HEK293 (cell line): ENCODE results near the gene NPY.

Experiments used
- CTCF ChIP-seq: fragments of 450-650 bp; formaldehyde crosslinking; IDR thresholded peaks from 2 replicates; pipeline ENCODE4 v1.5.1; 2016; ENCODE audit warnings: missing biosample characterization, missing genetic modification characterization
- GLI2 ChIP-seq: fragments of 450-650 bp; formaldehyde crosslinking; IDR thresholded peaks from 2 replicates; pipeline ENCODE4; 2017; ENCODE audit warnings: missing biosample characterization, missing genetic modification characterization, low read depth, borderline replicate concordance
- HOXA7 ChIP-seq: sonication (generic); formaldehyde crosslinking; IDR thresholded peaks from 2 replicates; pipeline ENCODE4 v1.8.1; 2022; ENCODE audit warnings: missing genetic modification reagents, borderline replicate concordance
- KLF1 ChIP-seq: fragments of 450-650 bp; formaldehyde crosslinking; IDR thresholded peaks from 2 replicates; pipeline ENCODE4 v1.5.1; 2016; ENCODE audit warnings: missing biosample characterization, missing genetic modification characterization
- SP2 ChIP-seq: fragments of 450-650 bp; formaldehyde crosslinking; IDR thresholded peaks from 2 replicates; pipeline ENCODE4 v1.5.1; 2016; ENCODE audit warnings: missing biosample characterization, missing genetic modification characterization
- ZNF10 ChIP-seq: fragments of 450-650 bp; formaldehyde crosslinking; IDR thresholded peaks from 2 replicates; pipeline ENCODE4 v1.5.1; 2017; ENCODE audit warnings: missing biosample characterization, missing genetic modification characterization
- ZNF23 ChIP-seq: fragments of 450-650 bp; formaldehyde crosslinking; IDR thresholded peaks from 2 replicates; pipeline ENCODE4 v1.5.1; 2016; ENCODE audit warnings: missing biosample characterization, missing genetic modification characterization, borderline replicate concordance
- ZNF350 ChIP-seq: fragments of 450-650 bp; formaldehyde crosslinking; IDR thresholded peaks from 2 replicates; pipeline ENCODE4 v1.5.0; 2017; ENCODE audit warnings: missing biosample characterization, mild to moderate bottlenecking, missing genetic modification characterization
- ZNF423 ChIP-seq: fragments of 450-650 bp; formaldehyde crosslinking; IDR thresholded peaks from 2 replicates; pipeline ENCODE4 v1.5.1; 2016; ENCODE audit warnings: missing biosample characterization, missing genetic modification characterization
- ZNF518A ChIP-seq: fragments of 450-650 bp; formaldehyde crosslinking; conservative IDR thresholded peaks from 2 replicates; pipeline ENCODE4 v1.5.1; 2016; ENCODE audit warnings: low read depth, missing biosample characterization, missing genetic modification characterization

DNA sequence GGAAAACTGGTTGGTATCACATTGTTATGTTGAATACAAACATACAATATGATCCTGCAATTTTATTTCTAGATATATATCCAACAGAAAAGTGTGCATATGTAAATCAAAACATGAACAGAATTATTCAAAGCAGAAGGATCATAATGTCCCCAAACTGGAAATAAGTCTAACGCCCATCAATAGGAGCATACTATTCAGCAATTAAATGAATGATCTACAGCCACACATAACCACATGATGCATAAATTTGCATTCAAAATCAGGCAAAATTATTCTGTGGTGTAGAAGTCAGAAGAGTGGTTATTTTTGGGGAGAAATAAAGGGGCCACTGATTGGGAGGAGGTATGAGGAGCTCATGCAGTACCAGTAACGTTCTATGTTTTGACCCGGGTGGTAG, 28.6 kb downstream of the NPY start:
- no peak for TF ChIP-seq KLF1 (tag by site-specific recombination)
- no peak for TF ChIP-seq CTCF (tag by site-specific recombination)
- TF ChIP-seq GLI2 (tag by site-specific recombination): no peak
- no peak for TF ChIP-seq ZNF10 (tag by site-specific recombination)
- TF ChIP-seq ZNF23 (tag by site-specific recombination): no peak
- no peak for TF ChIP-seq SP2 (tag by site-specific recombination)
- no peak for TF ChIP-seq ZNF350 (tag by site-specific recombination)
- no peak for TF ChIP-seq ZNF518A
- TF ChIP-seq ZNF423 (tag by site-specific recombination): no peak
- TF ChIP-seq HOXA7 (CRISPR knock-in tag): no peak
